B cell (primary cell): ENCODE data around the gene BECN2. TPM values are rescaled to one million over a fixed set of nuclear protein-coding genes. Genes with fewer than 3 reads are reported as not detected.

Experiments
- ATAC-seq: fragments of 200-7000 bp; cut with Tn5 transposase; one replicate; pipeline ENCODE4 v1.10.0; 2021; ENCODE audit warnings: low read depth, mild to moderate bottlenecking, moderate number of reproducible peaks, moderate library complexity
- CTCF ChIA-PET: fragments of 350-600 bp; sonication (Branson Sonifier 250); formaldehyde crosslinking; loops from one replicate; lab custom pipeline; 2021; ENCODE audit warnings: antibody characterized with exemption, inconsistent platforms; lab: Charles Lee
- POLR2A ChIA-PET: fragments of 350-600 bp; sonication (Branson Sonifier 250); formaldehyde crosslinking; loops from one replicate; lab custom pipeline; 2021; ENCODE audit warnings: antibody characterized with exemption; lab: Charles Lee
- DNase-seq: peaks from one replicate; pipeline ENCODE4 v3.0.0; 2013
- H2AFZ ChIP-seq: 2 replicates; pipeline ENCODE4 v1.6.1; 2012; ENCODE audit warnings: mild to moderate bottlenecking, low read depth, low read length; ENCODE audit not compliant: insufficient read depth, poor library complexity, severe bottlenecking
- H3K27ac ChIP-seq, 2 donors: 1 replicate in 1 of 2; 2 replicates in 1 of 2; pipeline ENCODE4 v1.5.1; 2012 to 2013; ENCODE audit warnings: low read length in 2 of 2, mild to moderate bottlenecking in 2 of 2, moderate library complexity in 1 of 2
- H3K27me3 ChIP-seq, 4 experiments: fragments of 200-600 bp in 1 of 4; sonication (generic) in 1 of 4; replicated peaks in 1 of 4; 1 replicate in 2 of 4; 2 replicates in 2 of 4; pipeline versions ENCODE4 v1.6.1 to v1.7.0; 2013 to 2016; ENCODE audit warnings: low read length in 3 of 4, mild to moderate bottlenecking in 2 of 4, mixed read lengths in 1 of 4, moderate library complexity in 1 of 4; ENCODE audit not compliant: insufficient read depth in 4 of 4, control insufficient read depth in 3 of 4; ENCODE audit errors: control extremely low read depth in 1 of 4
- H3K36me3 ChIP-seq, 2 experiments: replicated peaks in 1 of 2; 1 replicate in 1 of 2; 2 replicates in 1 of 2; pipeline versions ENCODE4 v1.6.1 to v1.7.1; 2013; ENCODE audit warnings: low read length in 1 of 2; ENCODE audit not compliant: insufficient read depth in 2 of 2, control insufficient read depth in 1 of 2; ENCODE audit errors: control extremely low read depth in 1 of 2, extremely low read depth in 1 of 2
- H3K4me1 ChIP-seq, 2 donors: fragments of 200-600 bp in 1 of 2; sonication (generic) in 1 of 2; 1 replicate in 1 of 2; 2 replicates in 1 of 2; pipeline versions ENCODE4 v1.5.1 to v1.6.1; 2013 to 2017; ENCODE audit warnings: low read length in 2 of 2; ENCODE audit not compliant: control insufficient read depth in 2 of 2, insufficient read depth in 2 of 2
- H3K4me2 ChIP-seq: replicated peaks from 2 replicates; pipeline ENCODE3; 2012; ENCODE audit warnings: mild to moderate bottlenecking, low read depth, low read length; ENCODE audit not compliant: poor library complexity, severe bottlenecking
- H3K4me3 ChIP-seq, 5 experiments: fragments of 200-600 bp in 1 of 5; sonication (generic) in 1 of 5; 1 replicate in 3 of 5; 2 replicates in 2 of 5; pipeline versions ENCODE4 v1.5.1 to v1.7.0; 2011 to 2016; ENCODE audit warnings: low read length in 4 of 5, mild to moderate bottlenecking in 4 of 5, low read depth in 2 of 5, control low read depth in 1 of 5, moderate library complexity in 1 of 5; ENCODE audit not compliant: insufficient read depth in 1 of 5; ENCODE audit errors: control extremely low read depth in 1 of 5, extremely low read depth in 1 of 5
- H3K79me2 ChIP-seq: fragments of 200-600 bp; sonication (generic); one replicate; pipeline ENCODE4 v1.6.0; 2016; ENCODE audit warnings: low read length; ENCODE audit not compliant: control insufficient read depth, insufficient read depth
- H3K9ac ChIP-seq: fragments of 200-600 bp; sonication (generic); 2 replicates; pipeline ENCODE4 v1.6.1; 2017; ENCODE audit warnings: mild to moderate bottlenecking, low read length, moderate library complexity
- H3K9me3 ChIP-seq, 3 donors: one replicate each; pipeline versions ENCODE4 v1.6.1 to v1.7.1; 2013; ENCODE audit warnings: low read length in 2 of 3; ENCODE audit not compliant: control insufficient read depth in 2 of 3, insufficient read depth in 1 of 3; ENCODE audit errors: control extremely low read depth in 1 of 3
- H4K20me1 ChIP-seq: 2 replicates; pipeline ENCODE4 v1.6.0; 2012; ENCODE audit warnings: mild to moderate bottlenecking, low read length; ENCODE audit not compliant: insufficient read depth, control insufficient read depth, poor library complexity, severe bottlenecking
- H3K27ac Mint-ChIP-seq: one replicate; pipeline ENCODE4 v1.8.0; 2021; ENCODE audit warnings: mixed read lengths
- H3K27me3 Mint-ChIP-seq: one replicate; pipeline ENCODE4 v1.8.0; 2021; ENCODE audit warnings: mixed read lengths
- H3K4me1 Mint-ChIP-seq: one replicate; pipeline ENCODE4 v1.8.0; 2021; ENCODE audit warnings: mixed read lengths
- H3K4me3 Mint-ChIP-seq: one replicate; pipeline ENCODE4 v1.8.0; 2021; ENCODE audit warnings: mixed read lengths
- H3K9me3 Mint-ChIP-seq: one replicate; pipeline ENCODE4 v1.8.0; 2022; ENCODE audit warnings: mixed read lengths; ENCODE audit not compliant: insufficient read depth
- CTCF ChIP-seq: fragments of 200-600 bp; IDR thresholded peaks from one replicate; pipeline ENCODE4 v1.8.0; 2022; ENCODE audit warnings: antibody characterized with exemption, mild to moderate bottlenecking
- EZH2 ChIP-seq: IDR thresholded peaks from 2 replicates; pipeline ENCODE4 v1.6.1; 2012; ENCODE audit warnings: borderline replicate concordance, low read depth, mild to moderate bottlenecking, moderate library complexity, low read length; ENCODE audit not compliant: insufficient read depth, poor library complexity, severe bottlenecking
- WGBS: methylation state at CpG from one replicate; pipeline ENCODE4 v1.1.5; 2013; ENCODE audit warnings: missing lambda C conversion rate; ENCODE audit not compliant: insufficient coverage; 5-methylcytosine and 5-hydroxymethylcytosine counted together
- intact Hi-C: fragments of 100-400 bp; cut with micrococcal nuclease; formaldehyde crosslinking; loops from one replicate; pipeline ENCODE4 v1.10.0; 2022
- polyA minus RNA-seq: library from RNA; depleted of rRNA, polyadenylated mRNA; stranded (reverse); fragments of >200 nt; gene quantifications from 2 replicates; pipeline ENCODE4 v1.2.3, GENCODE V29; 2012
- polyA plus RNA-seq: library from polyadenylated mRNA; depleted of rRNA; stranded (reverse); fragments of >200 nt; gene quantifications from 2 replicates; pipeline ENCODE4 v1.2.3, GENCODE V29; 2012
- total RNA-seq, 2 donors: library from RNA; stranded (reverse); fragments of 120-200 nt in 1 of 2; gene quantifications; 1 replicate in 1 of 2; 2 replicates in 1 of 2; pipeline versions ENCODE4 v1.2.3 to v1.2.4, GENCODE V29; 2013 to 2022

The BECN2 gene
- total RNA-seq (not detected in 2 replicates), polyA plus RNA-seq (not detected in 2 replicates), polyA minus RNA-seq (not detected in 2 replicates)
- total RNA-seq (2013) = not detected

DNA sequence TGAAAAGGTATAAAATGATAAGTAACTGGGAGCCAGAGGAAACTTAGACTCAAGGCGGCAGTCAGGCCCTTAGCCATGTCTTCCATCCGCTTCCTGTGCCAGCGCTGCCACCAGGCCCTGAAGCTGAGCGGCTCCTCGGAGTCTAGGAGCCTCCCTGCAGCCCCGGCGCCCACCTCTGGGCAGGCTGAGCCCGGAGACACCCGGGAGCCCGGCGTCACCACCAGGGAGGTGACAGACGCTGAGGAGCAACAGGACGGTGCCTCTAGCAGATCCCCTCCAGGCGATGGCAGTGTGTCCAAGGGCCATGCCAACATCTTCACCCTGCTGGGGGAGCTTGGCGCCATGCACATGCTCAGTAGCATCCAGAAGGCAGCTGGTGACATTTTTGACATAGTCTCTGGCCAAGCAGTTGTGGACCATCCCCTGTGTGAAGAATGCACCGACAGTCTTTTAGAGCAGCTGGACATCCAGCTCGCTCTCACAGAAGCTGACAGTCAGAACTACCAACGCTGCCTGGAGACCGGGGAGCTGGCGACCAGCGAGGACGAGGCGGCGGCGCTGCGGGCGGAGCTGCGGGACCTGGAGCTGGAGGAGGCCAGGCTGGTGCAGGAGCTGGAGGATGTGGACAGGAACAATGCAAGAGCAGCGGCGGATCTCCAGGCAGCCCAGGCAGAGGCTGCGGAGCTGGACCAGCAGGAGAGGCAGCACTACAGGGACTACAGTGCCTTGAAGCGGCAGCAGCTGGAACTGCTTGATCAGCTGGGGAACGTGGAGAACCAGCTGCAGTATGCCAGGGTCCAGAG, at the start of gene BECN2:
BECN2 (plus strand) TSS at position 76 of the 803 bp plus-strand sequence; CDS start at position 76, 0 bp downstream.
- intact Hi-C loops = no loop called here
- Histone ChIP-seq H3K9me3 (no peaks in the 10 kb centered on the region), H3K27ac (no peak within 1 kb of the TSS), H3K4me1 (no peaks in the 10 kb centered on the region), H4K20me1 (no peaks in the 10 kb centered on the region), H3K4me2 (no peak within 1 kb of the TSS), H3K4me3 (no peak within 1 kb of the TSS), H2AFZ (no peak within 1 kb of the TSS), H3K27me3 (no peaks in the 10 kb centered on the region), H3K36me3 (no peaks in the 10 kb centered on the region), H3K9ac (no peak within 1 kb of the TSS), H3K79me2 (no peaks in the 10 kb centered on the region)
- no peak for DNase-seq
- no peaks in the 10 kb centered on the region for H3K9me3 Mint-ChIP-seq
- TF ChIP-seq CTCF (no peak), EZH2 (no peak)
- WGBS = 92% methylated on average over 33 of the region's 33 CpGs
- no peak within 1 kb of the TSS for H3K4me3 Mint-ChIP-seq
- ATAC-seq = no peak
- no peak within 1 kb of the TSS for H3K27ac Mint-ChIP-seq
- ChIA-PET CTCF (no interaction called here), POLR2A (no interaction called here)
- peaks cover 4% of the 10 kb centered on the region for H3K27me3 Mint-ChIP-seq
- H3K4me1 Mint-ChIP-seq = no peaks in the 10 kb centered on the region

- Histone ChIP-seq H3K36me3 (no peaks in the 10 kb centered on the region), H3K27ac (no peak overlapping the region), H4K20me1 (no peaks in the 10 kb centered on the region), H3K4me3 (no peak overlapping the region), H3K4me1 (no peaks in the 10 kb centered on the region), H3K79me2 (no peaks in the 10 kb centered on the region), H3K4me2 (no peak overlapping the region), H3K9me3 (peaks cover 0 to 7% (median 0%) of the 10 kb centered on the region in 3 donors), H3K27me3 (no peaks in the 10 kb centered on the region), H3K9ac (no peak overlapping the region), H2AFZ (no peak overlapping the region)
- WGBS = 100% methylated on average over 2 of the region's 7 CpGs
- Mint-ChIP-seq H3K9me3 (no peaks in the 10 kb centered on the region), H3K4me1 (no peaks in the 10 kb centered on the region), H3K27ac (no peak overlapping the region), H3K27me3 (no peaks in the 10 kb centered on the region), H3K4me3 (no peak overlapping the region)
- TF ChIP-seq CTCF = no peak
- TF ChIP-seq EZH2 = no peak
- no peak for DNase-seq
- no peak for ATAC-seq
- intact Hi-C loops = no loop called here
- CTCF ChIA-PET = interaction anchor here (0.6 kb wide), 1 partner anchor 24 kb away, joined by 5 read pairs; no protein-coding TSS in a partner anchor
- POLR2A ChIA-PET = no interaction called here
These were observed 41.4 kb upstream of the BECN2 start for GRCh38 chr1:241916196-241916595.
